A549 (cell line): ENCODE data around the gene PSMB9.

Experiments
- CHD4 ChIP-seq: fragments of 200-600 bp; sonication (generic); IDR thresholded peaks from 2 replicates; pipeline ENCODE4 v1.6.1; 2016; ENCODE audit warnings: antibody characterized with exemption, mild to moderate bottlenecking, borderline replicate concordance
- ELK1 ChIP-seq: fragments of 150-350 bp; IDR thresholded peaks from 2 replicates; pipeline ENCODE4 v1.6.1; 2014; ENCODE audit warnings: low read depth, mild to moderate bottlenecking, low read length
- EP300 ChIP-seq, 2 experiments: fragments of >200 bp; sonication (Bioruptor Twin); formaldehyde crosslinking; IDR thresholded peaks; 2 replicates in 1 of 2; 3 replicates in 1 of 2; pipeline ENCODE4 v1.6.1; 2016 to 2017
- HDAC2 ChIP-seq: fragments of 200-600 bp; sonication (generic); IDR thresholded peaks from 2 replicates; pipeline ENCODE4 v1.6.1; 2016
- MYC ChIP-seq: IDR thresholded peaks from 2 replicates; pipeline ENCODE4 v1.6.1; 2012; ENCODE audit warnings: mild to moderate bottlenecking, inconsistent platforms, low read length, improper control_type of control experiment, borderline replicate concordance
- NFE2L2 ChIP-seq: fragments of 150-350 bp; conservative IDR thresholded peaks from 2 replicates; pipeline ENCODE4 v1.6.1; 2014; ENCODE audit warnings: low read length
- RCOR1 ChIP-seq: fragments of 150-350 bp; IDR thresholded peaks from 2 replicates; pipeline ENCODE4 v1.6.1; 2014; ENCODE audit warnings: antibody characterized with exemption, low read length, low read depth
- RNF2 ChIP-seq: fragments of 200-600 bp; sonication (generic); IDR thresholded peaks from 2 replicates; pipeline ENCODE4 v1.6.1; 2016; ENCODE audit warnings: low read depth, mild to moderate bottlenecking, antibody characterized with exemption, moderate library complexity, borderline replicate concordance
- SMC3 ChIP-seq: fragments of >200 bp; sonication (Bioruptor Twin); formaldehyde crosslinking; IDR thresholded peaks from 3 replicates; pipeline ENCODE4 v1.6.1; 2018; ENCODE audit warnings: inconsistent platforms
- ZNF302 ChIP-seq: fragments of 250-450 bp; sonication (Bioruptor Pico); IDR thresholded peaks from 2 replicates; pipeline ENCODE4 v1.9.0; 2021; ENCODE audit warnings: inconsistent platforms, mild to moderate bottlenecking, moderate library complexity
- TF ChIP-seq, protein P1 (sequence below): fragments of 250-450 bp; sonication (Bioruptor Pico); IDR thresholded peaks from 2 replicates; pipeline ENCODE4 v1.5.0; 2021; ENCODE audit warnings: mild to moderate bottlenecking, moderate library complexity, borderline replicate concordance
- TF ChIP-seq, protein P2 (sequence below): fragments of >200 bp; sonication (Bioruptor Twin); formaldehyde crosslinking; IDR thresholded peaks from 3 replicates; pipeline ENCODE4 v1.5.1; 2016
- TF ChIP-seq, protein P3 (sequence below): IDR thresholded peaks from 2 replicates; pipeline ENCODE4 v1.6.1; 2012
- TF ChIP-seq, protein P4 (sequence below): IDR thresholded peaks from 2 replicates; pipeline ENCODE4 v1.6.1; 2012

DNA sequence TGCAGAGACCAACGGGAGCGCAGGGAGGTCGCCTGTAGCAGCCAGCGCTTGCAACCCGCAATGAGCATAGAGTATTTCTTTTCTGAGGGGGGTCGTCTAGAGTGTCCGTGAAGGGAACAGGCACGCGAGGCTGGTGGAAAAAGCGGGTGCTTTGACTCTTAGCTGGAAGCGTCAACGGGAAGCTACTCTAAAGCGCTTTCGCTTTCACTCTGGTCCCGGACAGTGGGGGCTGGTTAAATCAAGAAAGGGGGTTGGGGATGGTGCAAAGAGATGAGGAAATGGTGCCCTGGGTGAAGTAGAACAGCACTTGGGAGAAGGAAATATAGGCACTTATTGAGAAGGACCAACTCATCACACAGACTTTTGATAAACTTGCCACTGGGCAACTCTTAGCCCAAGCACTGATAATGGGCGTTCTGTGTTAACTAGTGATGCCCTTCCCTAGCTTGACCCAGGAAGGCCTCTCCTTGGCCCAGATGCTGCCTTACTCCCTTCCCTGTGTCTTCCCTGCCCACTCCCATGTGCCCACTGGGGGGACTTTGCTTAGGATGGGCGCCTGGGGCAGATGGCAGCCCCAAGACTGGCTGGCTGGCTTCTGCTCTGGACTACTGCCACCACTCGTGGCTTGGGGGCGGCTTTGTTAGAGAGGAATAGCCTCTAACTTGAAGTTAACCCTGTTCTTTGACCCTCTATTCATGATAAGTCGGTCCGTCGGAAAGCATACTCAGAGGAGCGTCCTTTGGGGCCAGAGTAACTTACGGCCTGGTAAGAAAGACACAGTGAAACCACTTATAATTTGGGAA lies 585 bp downstream of the PSMB9 start:
- TF ChIP-seq EP300 (IDR thresholded peaks at IDR 0.05) (no peak), MYC (no peak), NFE2L2 (no peak), ZNF302 (CRISPR knock-in tag) (no peak), SMC3 (no peak), HDAC2 (no peak), RCOR1 (no peak), CHD4 (no peak), RNF2 (no peak), ELK1 (no peak)
- TF ChIP-seq, protein P1, sequence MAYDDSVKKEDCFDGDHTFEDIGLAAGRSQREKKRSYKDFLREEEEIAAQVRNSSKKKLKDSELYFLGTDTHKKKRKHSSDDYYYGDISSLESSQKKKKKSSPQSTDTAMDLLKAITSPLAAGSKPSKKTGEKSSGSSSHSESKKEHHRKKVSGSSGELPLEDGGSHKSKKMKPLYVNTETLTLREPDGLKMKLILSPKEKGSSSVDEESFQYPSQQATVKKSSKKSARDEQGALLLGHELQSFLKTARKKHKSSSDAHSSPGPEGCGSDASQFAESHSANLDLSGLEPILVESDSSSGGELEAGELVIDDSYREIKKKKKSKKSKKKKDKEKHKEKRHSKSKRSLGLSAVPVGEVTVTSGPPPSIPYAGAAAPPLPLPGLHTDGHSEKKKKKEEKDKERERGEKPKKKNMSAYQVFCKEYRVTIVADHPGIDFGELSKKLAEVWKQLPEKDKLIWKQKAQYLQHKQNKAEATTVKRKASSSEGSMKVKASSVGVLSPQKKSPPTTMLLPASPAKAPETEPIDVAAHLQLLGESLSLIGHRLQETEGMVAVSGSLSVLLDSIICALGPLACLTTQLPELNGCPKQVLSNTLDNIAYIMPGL (CRISPR knock-in tag): no peak
- TF ChIP-seq, protein P2, sequence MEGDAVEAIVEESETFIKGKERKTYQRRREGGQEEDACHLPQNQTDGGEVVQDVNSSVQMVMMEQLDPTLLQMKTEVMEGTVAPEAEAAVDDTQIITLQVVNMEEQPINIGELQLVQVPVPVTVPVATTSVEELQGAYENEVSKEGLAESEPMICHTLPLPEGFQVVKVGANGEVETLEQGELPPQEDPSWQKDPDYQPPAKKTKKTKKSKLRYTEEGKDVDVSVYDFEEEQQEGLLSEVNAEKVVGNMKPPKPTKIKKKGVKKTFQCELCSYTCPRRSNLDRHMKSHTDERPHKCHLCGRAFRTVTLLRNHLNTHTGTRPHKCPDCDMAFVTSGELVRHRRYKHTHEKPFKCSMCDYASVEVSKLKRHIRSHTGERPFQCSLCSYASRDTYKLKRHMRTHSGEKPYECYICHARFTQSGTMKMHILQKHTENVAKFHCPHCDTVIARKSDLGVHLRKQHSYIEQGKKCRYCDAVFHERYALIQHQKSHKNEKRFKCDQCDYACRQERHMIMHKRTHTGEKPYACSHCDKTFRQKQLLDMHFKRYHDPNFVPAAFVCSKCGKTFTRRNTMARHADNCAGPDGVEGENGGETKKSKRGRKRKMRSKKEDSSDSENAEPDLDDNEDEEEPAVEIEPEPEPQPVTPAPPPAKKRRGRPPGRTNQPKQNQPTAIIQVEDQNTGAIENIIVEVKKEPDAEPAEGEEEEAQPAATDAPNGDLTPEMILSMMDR: no peak
- TF ChIP-seq, protein P3, sequence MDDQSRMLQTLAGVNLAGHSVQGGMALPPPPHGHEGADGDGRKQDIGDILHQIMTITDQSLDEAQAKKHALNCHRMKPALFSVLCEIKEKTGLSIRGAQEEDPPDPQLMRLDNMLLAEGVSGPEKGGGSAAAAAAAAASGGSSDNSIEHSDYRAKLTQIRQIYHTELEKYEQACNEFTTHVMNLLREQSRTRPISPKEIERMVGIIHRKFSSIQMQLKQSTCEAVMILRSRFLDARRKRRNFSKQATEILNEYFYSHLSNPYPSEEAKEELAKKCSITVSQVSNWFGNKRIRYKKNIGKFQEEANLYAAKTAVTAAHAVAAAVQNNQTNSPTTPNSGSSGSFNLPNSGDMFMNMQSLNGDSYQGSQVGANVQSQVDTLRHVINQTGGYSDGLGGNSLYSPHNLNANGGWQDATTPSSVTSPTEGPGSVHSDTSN: no peak
- TF ChIP-seq, protein P4, sequence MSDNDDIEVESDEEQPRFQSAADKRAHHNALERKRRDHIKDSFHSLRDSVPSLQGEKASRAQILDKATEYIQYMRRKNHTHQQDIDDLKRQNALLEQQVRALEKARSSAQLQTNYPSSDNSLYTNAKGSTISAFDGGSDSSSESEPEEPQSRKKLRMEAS: no peak
